Measurements from ENCODE around the gene BDKRB2. TPM values are rescaled to one million over a fixed set of nuclear protein-coding genes. Genes with fewer than 3 reads are reported as not detected.

The BDKRB2 gene
- total and polyA plus RNA-seq, 2 of the 4 experiments (the other 2 are of a cell fraction) = 60.9 to 73.1 TPM

- no peak for TF ChIP-seq MAZ (IDR thresholded peaks at IDR 0.05; ENCODE audit: borderline replicate concordance, low read depth, low read length)
Observed at GRCh38 chr14:96270565-96271420, 66.2 kb downstream of the BDKRB2 start (continued).

- peak overlapping the region; percentile 76; the same call in 2 of the 3 replicates for H2BK15ac ChIP-seq (ENCODE audit: low read depth, low read length)
- peak overlapping the region; percentile 58 for H3K4ac ChIP-seq (ENCODE audit: low read depth, low read length)
- ATAC-seq (ENCODE audit: low read depth) (no peak), DNase-seq (no peak)
- no peaks in the 10 kb centered on the region for H4K20me1 ChIP-seq (ENCODE audit: insufficient read depth, low read length)
- no peak overlapping the region for H3K14ac ChIP-seq (replicated peaks; ENCODE audit: low read depth, low read length)
- H2BK120ac ChIP-seq (ENCODE audit: low read depth, low read length) = peak overlapping the region; percentile 86
- H2BK5ac ChIP-seq (ENCODE audit: low read depth, low read length, poor library complexity, severe bottlenecking) = peak overlapping the region; percentile 51
- dilution Hi-C loops (cut with HindIII; ENCODE audit: low sequenced_read_pairs, unreplicated experiment) (no loop called here), in situ Hi-C loops (cut with MboI; ENCODE audit: low sequenced_read_pairs) (loop anchor here (5.0 to 25.0 kb wide), 2 partner anchors 169 to 734 kb away; partner anchors contain the start of gene GLRX5), intact Hi-C loops (cut with micrococcal nuclease) (no loop called here)
- H3K36me3 ChIP-seq (ENCODE audit: control insufficient read depth, insufficient read depth, low read length) = peaks cover 10% of the 10 kb centered on the region
- H3K56ac ChIP-seq (ENCODE audit: extremely low read depth, insufficient read depth, low read length) = no peak overlapping the region
- no peak overlapping the region for H2AFZ ChIP-seq (replicated peaks; ENCODE audit: low read length, poor library complexity)
- peak overlapping the region; percentile 85 for H2AK5ac ChIP-seq (ENCODE audit: low read depth, low read length)
- no peak overlapping the region for H3K4me2 ChIP-seq (ENCODE audit: low read depth, low read length)
- H3K4me3 ChIP-seq (ENCODE audit: insufficient read depth, low read depth, low read length) = no peak overlapping the region
- H3K27me3 ChIP-seq (ENCODE audit: control insufficient read depth, insufficient read depth, low read length) = no peaks in the 10 kb centered on the region
- H3K23ac ChIP-seq (ENCODE audit: low read depth, low read length) = no peak overlapping the region
- H2BK20ac ChIP-seq (ENCODE audit: low read depth, low read length) = peak overlapping the region; percentile 71; the same call in 1 of the 2 replicates
- peaks cover 25% of the 10 kb centered on the region for H3K9me1 ChIP-seq (ENCODE audit: insufficient read depth, low read length)
- no peak overlapping the region for H2AK9ac ChIP-seq (replicated peaks; ENCODE audit: low read depth, low read length, poor library complexity)
- CTCF ChIA-PET = no interaction called here
- 100% methylated on average over 1 of the region's 1 CpG; no CpG with 5 or more reads in 1 of the 2 experiments for WGBS, 2 experiments (ENCODE audit: extremely low coverage in 2 of 2, insufficient read length in 1 of 2)
- H3K27ac ChIP-seq (ENCODE audit: insufficient read depth, low read length) = 0 out of 2 replicates have a peak overlapping the region, but pooled peaks have one; percentile 14
- peak overlapping the region; percentile 13 for H4K5ac ChIP-seq (ENCODE audit: low read depth, low read length)
- H3K4me1 ChIP-seq (ENCODE audit: control insufficient read depth, insufficient read depth, low read length) = peaks cover 34% of the 10 kb centered on the region
- no TSS peak for BruUV-seq (replicated peaks)
- TF ChIP-seq ELK1 (IDR thresholded peaks at IDR 0.05; ENCODE audit: borderline replicate concordance, low read depth, low read length) = no peak
- no peak for TF ChIP-seq FOS (IDR thresholded peaks at IDR 0.05; ENCODE audit: low read depth, low read length)
- TF ChIP-seq RFX5 (IDR thresholded peaks at IDR 0.05; ENCODE audit: low read depth, low read length) = no peak
- TF ChIP-seq MAZ (IDR thresholded peaks at IDR 0.05; ENCODE audit: borderline replicate concordance, low read depth, low read length) = no peak
- TF ChIP-seq SMC3 (IDR thresholded peaks at IDR 0.05; ENCODE audit: low read depth, low read length) = no peak
- TF ChIP-seq CHD1 (IDR thresholded peaks at IDR 0.05; ENCODE audit: low read depth, low read length) = no peak
- peaks cover 2 to 31% of the 10 kb centered on the region in 2 experiments for H3K79me1 ChIP-seq (ENCODE audit: low read depth in 1 of 2, low read length in 2 of 2)
- H4K91ac ChIP-seq (ENCODE audit: insufficient read depth, low read depth, low read length) = peak overlapping the region; percentile 71
- peak overlapping the region; percentile 40 to 80; a peak in 2 of 4 replicates for H4K8ac ChIP-seq (ENCODE audit: low read depth in 2 of 2, low read length in 2 of 2)
- peak overlapping the region; percentile 85 for H3K18ac ChIP-seq (ENCODE audit: low read depth, low read length)
- POLR2A ChIA-PET (ENCODE audit: unreplicated experiment) = interaction anchor here (0.7 kb wide), 1 partner anchor 171 kb away, joined by 5 read pairs; no protein-coding TSS in a partner anchor
- H3K9ac ChIP-seq (ENCODE audit: low read depth, low read length) = no peak overlapping the region
- H3K9me3 ChIP-seq (ENCODE audit: control insufficient read depth, insufficient read depth, low read length) = 0 out of 2 replicates have a peak, but pooled peaks cover 2% of the 10 kb centered on the region
Observed at GRCh38 chr14:96271421-96271762, 66.8 kb downstream of the BDKRB2 start.

Data from IMR-90 (cell line).